ENCODE results near the gene LRATD1.

LRATD1 gene

GRCh38 chr2:14634182-14634488 is 1.6 kb downstream of the LRATD1 start:
- DNase-seq = no peak

- no peak for DNase-seq
Observed at GRCh38 chr2:14634489-14635390, 2.2 kb downstream of the LRATD1 start.

GRCh38 chr2:14635391-14635871 is 2.9 kb downstream of the LRATD1 start:
- no peak for DNase-seq

- no peak for DNase-seq
Observed at GRCh38 chr2:14638488-14638887, 6.0 kb downstream of the LRATD1 start.

GRCh38 chr2:14641116-14641515 is 8.6 kb downstream of the LRATD1 start:
- no peak for DNase-seq

- no peak for DNase-seq
Observed at GRCh38 chr2:14642499-14642898, 10.0 kb downstream of the LRATD1 start.

- no peak for DNase-seq
Observed at GRCh38 chr2:14647714-14648113, 15.2 kb downstream of the LRATD1 start.

GRCh38 chr2:14650066-14650465 is 17.5 kb downstream of the LRATD1 start:
- no peak for DNase-seq

GRCh38 chr2:14654835-14655282 is 22.3 kb downstream of the LRATD1 start:
- DNase-seq = no peak

- no peak for DNase-seq
Observed at GRCh38 chr2:14656146-14656545, 23.6 kb downstream of the LRATD1 start.

- no peak for DNase-seq
Observed at GRCh38 chr2:14661163-14661562, 28.6 kb downstream of the LRATD1 start.

- DNase-seq = no peak
Observed at GRCh38 chr2:14673351-14673875, 40.9 kb downstream of the LRATD1 start.

- DNase-seq = no peak
Observed at GRCh38 chr2:14675489-14675888, 43.0 kb downstream of the LRATD1 start.

- no peak for DNase-seq
Observed at GRCh38 chr2:14676371-14676770, 43.9 kb downstream of the LRATD1 start.

- DNase-seq = no peak
Observed at GRCh38 chr2:14677039-14677438, 44.5 kb downstream of the LRATD1 start.

GRCh38 chr2:14678761-14679160 is 46.2 kb downstream of the LRATD1 start:
- no peak for DNase-seq

GRCh38 chr2:14681608-14682007 is 49.1 kb downstream of the LRATD1 start:
- DNase-seq = no peak

Data from activated naive CD4-positive, alpha-beta T cell (primary cell).